Measurements from ENCODE around the gene IPO4.

The IPO4 gene

DNA sequence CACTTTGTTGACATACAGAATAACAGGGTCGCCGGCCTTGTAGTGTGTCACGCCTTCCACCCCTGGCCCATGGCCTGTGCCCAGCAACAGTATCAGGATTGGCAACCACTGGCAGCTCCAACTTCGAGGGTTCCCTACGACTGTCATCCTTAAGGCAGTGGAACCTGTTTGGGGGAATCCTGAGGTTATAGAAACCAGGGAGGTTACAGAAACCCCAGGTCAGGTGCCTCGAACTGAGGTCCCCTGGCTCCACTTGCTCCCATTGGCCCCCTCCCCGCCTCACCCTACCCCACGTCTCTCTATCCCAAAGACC, 6.2 kb upstream of the IPO4 start:
- no peak for DNase-seq (ENCODE audit: low spot score)

DNA sequence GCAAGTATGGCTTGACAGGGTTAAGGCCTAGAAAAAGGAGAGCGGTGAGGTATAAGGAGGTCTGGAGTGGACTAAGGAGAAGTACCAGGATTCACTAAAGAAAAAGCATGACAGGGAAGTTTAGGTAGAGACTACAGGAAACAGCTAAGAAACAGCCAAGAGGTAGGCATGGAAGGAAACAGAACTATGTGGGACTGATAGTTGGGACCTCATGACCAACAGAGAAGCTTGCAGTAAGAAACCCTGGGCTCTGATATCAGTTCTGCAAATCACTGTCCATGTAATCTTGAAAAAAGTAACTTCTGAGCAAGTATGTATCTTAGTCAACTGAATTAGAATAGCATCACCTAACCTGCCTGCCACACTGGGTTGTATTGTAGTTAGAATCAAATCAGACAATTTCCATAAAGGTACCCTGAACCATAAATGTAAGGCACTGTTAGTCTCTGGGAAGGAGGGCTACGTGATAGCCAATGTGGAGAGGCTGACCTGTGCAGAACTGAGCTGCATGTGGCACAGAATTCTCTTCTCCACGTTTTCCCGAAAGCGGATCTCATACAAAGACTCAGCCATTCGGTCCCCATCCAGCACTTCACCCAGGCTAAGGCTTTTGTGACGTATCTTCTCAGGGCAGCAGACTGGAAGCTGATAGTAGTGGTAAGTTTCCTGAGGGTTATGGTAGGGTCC, 5.7 kb upstream of the IPO4 start:
- no peak for DNase-seq (ENCODE audit: low spot score)

DNA sequence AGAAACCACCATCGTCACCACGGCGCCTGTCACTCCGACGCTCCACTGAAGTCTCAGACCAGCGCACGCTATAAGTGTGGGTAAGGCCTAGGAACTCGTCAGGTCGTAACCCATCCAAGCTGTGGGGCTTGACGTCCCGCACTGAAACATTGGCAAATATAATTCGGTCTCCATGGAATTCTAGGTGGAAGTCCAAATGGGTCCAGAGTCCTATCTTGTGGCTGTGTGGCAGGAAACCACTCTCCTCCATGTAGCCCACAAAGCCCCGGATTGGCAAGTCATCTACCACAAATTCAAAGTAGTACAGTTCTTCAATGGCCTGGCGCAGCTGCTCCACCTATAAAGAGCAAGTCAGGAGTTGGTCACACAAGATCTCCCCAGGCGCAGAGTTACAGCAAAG, 4.3 kb upstream of the IPO4 start:
- no peak for DNase-seq (ENCODE audit: low spot score)

DNA sequence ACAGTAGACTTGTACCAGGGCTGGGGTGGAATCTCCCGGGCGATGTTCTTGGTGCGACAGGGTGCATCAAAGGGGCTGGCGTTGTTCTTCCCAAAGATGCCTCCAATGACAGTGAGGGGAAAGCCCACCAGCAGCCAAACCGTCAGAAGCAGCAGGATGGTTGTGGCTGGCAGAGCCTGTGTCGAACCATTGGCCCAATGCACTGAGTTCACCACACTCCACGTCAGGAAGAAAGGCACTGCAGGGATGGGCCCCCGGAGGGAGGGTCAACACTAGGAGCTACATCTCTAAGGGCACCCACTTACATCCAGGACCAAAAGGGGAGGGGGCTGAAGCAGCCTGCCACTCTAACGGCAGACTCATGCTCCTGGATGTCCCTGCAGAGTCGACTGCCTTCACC, 1.8 kb upstream of the IPO4 start:
- DNase-seq (ENCODE audit: low spot score), result no peak

DNA sequence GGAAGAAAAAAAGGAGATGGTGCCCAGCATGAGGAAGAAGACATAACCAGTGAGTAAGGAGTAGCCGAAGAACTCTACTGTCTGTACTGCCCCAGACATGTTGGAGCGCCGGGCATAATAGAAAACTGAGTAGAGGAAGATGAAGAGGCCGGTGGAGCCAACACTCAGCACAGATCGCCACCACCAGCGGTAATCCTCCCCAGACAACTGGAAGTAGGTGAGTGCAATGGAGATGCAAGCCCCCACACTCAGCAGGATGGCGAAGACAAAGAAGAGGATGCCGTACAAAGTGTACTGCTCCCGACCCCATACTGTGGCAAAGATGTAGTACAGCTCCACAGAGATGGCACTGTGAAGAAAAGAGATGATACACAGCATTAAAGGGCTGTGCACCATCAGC, 844 bp upstream of the IPO4 start:
- DNase-seq (ENCODE audit: low spot score), result no peak

DNA sequence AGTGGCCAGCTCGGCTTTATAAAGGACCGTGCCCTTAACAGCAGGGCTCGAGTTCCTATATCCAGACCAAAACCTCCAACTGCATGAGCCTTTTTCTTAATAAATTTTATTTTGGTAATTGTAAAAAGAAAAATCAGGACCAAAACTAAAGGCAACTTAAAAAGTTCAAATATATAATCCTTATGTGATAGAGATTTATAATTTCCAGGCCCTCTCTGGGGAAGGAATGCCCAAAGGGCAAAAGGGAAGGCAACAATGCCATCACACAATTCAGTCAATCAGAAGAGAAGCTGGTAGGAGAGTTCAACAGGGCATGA, 401 bp upstream of the IPO4 start:
- no peak for DNase-seq (ENCODE audit: low spot score)

DNA sequence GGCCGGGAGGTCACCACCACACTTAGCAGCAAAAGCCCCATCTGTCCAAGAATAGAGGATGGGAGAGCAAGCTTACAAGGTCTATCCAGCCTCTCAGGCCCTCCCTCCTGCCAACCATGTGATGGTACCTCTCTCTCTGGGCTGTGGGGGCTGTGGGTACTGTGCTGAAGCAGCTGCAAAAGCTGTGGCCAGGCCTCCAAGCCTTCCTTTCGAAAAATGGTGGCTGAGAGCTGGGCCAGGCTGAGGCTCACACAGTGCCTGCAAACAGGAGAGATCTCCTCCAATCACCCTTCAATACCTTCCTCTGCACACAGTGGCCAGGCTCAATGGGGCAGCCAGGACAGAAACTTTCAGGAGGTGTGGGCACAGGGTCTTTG, 1.1 kb downstream of the IPO4 start:
- DNase-seq (ENCODE audit: low spot score), result no peak

DNA sequence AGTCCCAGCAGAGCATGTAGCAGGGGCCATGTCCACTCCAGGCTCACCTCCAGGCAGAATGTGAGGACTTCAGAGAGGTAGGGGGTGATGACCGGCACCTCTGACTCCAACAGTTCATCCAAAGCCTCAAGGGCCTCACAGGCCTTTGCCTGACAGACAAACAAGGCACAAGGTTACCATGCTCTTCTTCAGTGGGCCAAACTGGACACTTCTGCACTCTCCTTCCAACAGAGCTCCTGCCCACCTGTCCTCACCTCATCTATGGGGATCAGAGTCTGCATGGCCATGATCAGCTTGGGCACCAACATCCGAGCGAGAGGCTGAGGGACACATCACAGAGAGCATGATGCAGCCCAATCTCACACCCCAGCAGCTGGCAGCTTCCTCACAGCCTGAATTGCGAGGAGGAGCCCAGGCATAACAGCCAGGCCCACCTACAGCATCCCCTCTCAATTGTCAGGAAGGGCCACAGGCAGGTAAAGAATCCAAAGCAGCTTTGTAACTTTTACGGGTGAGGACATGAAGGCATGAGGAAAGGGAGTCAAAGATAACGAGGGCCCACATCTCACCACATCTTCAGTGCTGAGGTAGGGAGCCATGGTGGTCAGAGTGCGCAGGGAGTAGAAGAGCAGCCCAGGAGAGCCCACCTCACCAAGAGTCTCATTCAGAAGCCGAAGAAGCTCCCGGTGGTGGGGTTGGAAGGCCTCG, 1.6 kb downstream of the IPO4 start:
- DNase-seq (ENCODE audit: low spot score), result no peak

DNA sequence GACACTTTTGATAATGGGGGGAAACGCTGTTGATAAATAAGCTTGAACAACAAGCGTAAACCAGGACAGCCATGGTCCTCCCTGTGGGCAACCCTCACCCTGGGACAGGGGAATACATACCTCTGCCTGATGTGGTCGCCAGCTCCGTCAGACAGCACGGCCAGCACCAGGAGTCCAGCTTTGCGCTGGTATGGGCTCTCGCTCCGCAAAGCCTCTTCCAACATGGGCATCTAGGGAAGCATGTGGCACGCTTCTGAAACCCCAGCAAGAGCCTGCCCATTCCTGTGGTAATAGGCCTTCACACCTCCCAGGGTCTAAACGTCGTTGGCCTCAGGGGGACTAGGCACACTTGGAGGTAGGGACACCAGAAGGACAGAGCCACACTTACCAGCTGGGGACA, 2.9 kb downstream of the IPO4 start:
- DNase-seq (ENCODE audit: low spot score), result no peak

DNA sequence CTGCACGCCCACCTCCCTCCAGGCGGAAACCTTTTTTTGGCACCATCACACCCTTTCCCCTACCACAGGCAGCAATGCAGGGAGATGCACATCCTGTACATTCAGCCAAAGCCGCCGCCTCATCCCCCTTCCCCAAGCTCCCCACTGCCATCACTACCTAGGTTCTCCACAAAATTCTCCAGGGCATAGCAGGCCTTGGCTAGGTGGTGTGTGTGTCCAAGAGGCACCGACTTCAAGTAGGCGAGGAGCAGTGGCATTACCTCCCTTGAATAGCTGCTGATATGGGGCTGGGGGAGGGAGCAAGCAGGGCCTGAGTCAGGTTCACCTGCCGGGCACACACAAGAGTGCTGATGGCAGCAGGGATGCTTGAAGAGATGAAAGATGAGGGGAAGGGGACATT, 3.6 kb downstream of the IPO4 start:
- DNase-seq (ENCODE audit: low spot score), result no peak

DNA sequence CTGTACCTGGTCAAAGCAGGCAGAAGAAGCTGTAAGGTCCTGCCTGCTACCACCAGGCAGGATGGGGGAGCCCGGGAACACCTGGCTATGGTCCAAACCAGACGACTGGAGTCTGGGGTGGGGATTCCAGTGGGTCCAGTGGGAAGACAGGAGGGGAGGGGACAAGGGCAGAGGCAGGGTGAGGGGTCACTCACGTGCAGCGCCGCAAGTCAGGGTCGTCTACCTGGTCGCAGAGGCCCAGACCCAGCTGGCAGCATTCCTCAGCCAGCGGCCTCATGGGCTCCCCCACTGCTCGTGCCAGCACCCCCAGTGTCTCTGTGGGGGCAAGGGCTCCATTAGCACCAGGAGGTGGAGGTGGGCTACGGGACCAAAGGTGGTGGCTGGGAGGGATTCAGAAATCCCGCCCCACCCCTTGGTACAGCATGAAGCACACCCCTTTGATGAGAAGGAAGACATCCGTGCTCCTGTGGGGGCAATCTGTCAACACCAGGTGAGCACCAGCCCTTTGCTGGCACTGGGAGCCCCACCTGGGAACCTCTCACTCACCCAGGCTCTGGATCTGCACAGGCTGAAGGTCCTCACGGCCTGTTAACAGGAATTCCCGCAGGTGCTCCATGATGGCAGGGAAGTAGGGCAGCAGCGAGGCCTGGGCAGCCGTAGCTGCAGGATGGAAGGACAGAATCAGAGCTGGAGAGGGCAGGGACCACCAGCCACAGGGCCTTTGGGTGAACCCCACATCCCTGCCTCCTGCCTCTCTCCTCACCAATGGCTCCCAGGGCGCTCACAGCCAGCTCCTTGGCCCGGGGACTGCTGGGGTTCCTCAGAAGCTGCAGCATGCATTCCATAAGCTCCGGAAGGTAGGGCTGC, 4.3 kb downstream of the IPO4 start:
- no peak for DNase-seq (ENCODE audit: low spot score)

DNA sequence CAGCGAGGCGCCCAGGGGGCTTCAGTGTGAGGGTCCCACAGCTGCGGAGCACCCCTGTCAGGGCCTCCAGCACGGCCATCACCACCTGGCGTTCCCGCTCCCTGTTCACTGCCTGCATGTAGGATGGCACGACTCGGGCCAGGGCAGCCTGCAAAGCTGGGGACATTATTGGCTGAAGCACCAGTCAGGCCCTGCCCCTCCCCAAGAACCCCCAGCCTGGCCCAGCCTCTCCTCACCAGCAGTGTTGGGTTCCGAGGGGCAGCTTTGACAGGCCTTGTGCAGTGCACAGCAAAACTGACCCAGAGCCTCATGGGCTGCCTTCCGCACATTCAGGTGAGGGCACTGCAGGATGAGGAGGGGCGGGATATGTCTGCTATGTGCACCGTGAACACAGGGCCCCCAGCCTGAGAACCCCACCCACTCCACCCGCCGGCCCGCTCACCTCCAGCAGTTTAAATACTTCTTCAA, 5.6 kb downstream of the IPO4 start:
- DNase-seq (ENCODE audit: low spot score), result no peak

DNA sequence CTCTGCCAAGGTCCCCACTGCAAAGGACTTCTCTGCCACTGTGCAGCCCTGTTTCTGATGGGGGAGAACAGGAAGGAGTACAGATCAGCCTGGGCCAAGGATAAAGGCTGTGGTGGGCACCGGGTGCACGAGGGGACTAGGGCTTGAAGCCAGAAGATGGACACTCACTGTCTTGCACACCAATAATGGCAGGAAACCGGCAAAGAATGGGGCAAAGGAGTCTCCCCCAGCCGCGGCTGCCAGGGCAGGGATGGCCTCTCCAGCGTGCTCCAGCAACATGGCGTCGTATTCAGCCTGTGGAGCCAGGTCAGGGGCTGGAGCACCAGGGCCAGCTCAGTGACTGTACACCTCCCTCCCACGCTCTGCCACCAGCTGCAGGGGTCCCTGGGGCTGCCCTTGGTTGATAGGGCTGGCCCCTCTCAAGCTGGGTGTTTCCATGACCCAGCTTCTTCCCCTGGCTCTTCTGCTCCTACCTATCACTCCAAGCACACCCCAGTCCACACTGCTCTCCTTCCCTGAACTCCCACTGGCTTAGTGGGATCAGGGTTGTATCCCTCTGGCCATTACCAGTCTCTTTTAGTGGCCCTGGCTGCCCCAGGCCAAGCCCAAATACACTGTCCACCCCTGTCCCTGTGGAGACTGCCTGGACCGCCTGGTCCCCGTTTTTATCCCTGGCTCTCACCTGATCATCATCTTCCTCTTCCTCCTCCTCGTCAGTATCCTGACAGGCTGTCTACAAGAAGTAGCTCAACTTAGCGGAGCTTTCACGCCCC, 6.3 kb downstream of the IPO4 start:
- no peak for DNase-seq (ENCODE audit: low spot score)

DNA sequence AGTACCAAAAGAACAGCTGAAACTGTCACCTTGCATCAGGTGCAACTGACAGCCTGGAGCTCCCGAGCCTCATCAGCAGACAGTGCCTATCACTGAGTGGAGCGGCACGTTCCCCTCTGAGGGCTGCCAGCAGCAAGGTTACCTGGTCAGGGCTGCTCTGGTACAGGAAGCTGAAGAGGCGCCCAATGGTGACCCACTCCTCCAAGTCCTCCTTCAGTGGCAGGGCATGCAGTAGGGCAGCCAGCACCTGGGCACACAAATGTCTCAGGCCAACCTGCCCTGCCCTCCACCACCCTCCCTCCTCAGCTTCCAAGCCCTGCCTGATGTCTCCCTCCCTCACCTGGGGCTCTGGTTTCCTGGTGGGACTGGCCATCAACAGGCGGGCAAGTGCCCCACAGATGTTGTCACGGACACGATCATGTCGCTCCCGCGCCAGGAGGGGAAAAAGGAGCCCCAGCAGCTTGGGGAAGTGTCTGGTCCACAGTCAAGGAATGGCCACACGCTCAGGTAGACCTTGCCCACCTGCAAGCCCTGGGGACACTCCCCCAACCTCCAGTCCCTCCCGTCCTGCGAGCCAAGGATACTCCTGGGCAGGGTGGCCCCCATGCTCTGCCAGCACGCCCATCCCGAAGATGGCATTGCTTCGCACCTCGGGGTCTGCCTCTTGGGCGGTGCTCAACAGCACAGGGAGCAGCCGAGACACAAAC, 7.1 kb downstream of the IPO4 start:
- no peak for DNase-seq (ENCODE audit: low spot score)

DNA sequence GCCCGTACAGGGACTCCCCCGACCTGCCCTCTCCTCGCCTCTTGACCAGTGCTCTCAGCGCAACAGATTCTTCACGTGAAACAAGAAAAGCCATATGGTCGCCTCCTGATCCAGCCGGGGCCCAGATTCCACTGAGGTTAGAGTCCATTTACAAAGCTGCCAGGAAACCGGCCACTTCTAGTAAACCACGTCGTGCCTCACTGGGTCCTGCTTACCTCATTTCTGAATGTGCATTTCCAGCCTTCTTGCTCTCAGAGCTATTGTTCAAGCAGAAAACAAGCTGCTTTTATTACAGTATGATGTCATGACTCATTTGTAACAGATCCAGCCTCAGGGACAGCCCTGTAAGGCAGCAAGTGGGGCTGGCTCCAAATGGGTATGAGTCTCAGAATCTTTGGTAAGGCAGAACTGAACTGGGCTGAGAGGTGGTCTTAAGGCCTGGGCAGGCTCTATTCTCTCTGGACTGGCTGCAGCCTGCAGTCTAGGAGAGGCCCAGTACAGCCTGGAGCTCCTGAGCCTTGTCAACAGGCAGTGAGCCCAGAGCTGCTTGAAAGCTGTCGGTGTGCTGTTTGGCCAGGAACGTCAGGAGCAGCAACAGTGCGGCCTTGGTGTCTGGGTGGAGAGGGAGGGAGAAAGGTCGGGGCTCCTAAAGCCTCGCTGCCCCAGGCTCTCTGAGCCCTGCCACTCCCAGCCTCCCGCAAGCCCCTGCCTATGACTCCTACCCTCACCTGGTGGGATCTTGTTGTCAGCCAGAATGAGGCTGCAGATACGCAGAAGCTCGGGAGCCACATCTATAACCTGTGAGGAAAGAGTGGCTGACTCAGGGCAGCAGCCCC, 8.4 kb downstream of the IPO4 start:
- DNase-seq (ENCODE audit: low spot score), result no peak

DNA sequence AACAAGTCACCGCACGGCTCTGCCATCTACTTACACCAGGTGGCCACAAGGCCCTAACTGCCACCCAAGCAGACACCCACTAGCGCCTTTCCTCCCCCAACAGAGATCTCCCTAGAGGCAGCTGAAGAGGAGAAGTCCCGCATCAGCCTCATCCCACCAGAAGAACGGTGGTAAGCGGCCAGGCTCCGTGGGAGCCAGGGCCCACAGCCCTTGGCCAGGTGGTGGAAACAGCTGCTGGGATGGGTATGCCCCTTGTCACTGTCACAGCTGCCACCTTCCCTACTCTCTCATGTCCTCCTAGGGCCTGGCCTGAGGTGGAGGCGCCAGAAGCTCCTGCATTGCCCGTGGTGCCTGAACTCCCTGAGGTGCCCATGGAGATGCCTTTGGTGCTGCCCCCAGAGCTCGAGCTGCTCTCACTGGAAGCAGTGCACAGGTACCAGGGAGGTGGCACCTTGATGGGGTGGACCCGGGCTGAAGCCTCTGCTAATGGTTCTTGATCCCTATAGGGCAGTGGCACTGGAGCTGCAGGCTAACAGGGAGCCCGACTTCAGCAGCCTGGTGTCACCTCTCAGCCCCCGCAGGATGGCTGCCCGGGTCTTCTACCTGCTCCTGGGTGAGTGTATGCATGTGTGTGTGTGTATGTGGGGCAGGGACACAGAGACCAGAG, 9.2 kb downstream of the IPO4 start:
- no peak for DNase-seq (ENCODE audit: low spot score)

DNA sequence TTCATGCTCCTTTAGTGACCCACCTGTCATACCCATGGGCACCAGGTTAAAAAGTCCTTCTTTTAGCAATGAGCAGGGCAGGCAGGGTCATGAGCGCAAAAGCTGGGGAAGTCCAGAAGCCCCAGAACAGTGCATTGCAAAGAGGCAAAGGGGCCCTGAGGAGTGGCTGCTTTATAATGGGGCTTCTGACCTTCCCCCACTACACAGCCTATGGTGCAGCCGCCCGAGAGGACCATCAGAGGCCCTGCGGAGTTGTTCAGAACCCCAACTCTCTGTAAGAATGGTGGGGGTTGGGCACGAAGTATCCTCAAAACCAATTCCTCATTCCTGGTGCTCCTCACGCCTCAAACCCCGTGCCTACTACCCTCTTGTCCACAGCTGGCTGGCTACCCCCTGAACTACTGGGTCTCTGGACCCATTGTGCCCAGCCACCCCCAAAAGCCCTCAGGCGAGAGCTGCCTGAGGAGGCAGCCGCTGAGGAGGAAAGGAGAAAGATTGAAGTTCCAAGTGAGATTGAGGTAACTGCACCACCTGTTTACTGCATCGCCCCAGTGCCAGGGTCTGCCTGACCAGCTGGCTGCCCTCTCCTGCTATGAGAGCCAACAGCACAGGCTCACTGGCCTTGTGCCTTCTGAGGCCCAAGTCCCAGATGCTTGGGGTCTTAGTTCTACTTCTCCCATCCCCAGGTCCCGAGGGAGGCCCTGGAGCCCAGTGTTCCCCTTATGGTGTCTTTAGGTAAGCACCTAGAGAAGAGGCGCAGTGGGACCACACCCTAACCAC, 10.0 kb downstream of the IPO4 start:
- no peak for DNase-seq (ENCODE audit: low spot score)

DNA sequence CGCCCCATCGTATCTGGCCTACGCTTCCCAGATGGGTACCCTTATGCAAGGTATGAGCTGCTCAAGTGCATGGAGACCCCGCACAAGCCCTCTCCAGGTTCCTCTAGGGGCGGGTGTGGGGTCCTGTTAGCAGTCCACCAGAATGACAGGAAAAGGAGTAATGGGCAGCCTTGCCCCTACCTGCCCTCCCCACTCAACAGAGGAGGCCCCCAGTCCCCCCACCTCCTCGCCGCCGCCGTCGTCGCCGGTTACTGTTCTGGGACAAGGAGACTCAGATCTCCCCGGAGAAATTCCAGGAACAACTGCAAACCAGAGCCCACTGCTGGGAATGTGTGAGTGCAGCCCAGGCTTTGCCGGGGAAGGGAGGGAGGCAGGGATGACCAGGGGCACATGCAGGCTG, 10.7 kb downstream of the IPO4 start:
- no peak for DNase-seq (ENCODE audit: low spot score)

DNA sequence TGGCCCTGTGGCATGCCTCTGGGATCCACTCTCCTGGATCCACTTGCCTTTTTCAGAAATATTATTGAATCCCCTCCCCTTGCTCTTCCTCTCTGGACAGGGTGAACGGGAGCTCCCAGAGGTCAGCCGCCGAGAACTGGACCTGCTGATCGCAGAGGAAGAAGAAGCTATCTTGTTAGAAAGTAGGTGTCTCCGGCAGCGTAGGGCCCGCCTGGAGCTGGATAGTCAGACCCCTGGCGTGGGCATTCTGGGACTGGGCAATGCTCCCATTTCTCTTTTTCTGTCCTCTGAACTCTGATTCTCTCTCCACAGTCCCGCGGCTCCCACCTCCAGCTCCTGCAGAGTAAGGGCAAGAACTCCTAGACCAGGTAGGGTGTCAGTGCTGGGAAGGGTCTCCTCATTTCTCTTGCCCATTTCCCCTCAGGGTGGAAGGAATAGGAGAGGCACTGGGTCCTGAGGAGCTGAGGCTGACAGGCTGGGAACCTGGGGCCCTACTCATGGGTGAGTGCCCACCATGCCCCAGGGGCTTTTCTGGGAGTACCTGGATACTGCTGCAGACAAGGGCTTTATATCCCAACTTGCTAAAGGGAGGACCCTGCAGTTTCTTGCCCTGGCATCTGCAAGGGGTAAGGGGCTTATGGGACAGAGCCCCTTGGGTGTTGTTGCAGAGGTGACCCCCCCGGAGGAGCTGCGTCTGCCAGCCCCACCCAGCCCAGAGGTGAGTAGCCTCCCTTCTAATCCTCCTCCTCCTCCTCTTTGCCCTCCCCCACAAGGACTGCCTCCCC, 11.4 kb downstream of the IPO4 start:
- no peak for DNase-seq (ENCODE audit: low spot score)
